ENCODE data around the gene FOXN1.

GRCh38 chr17:28547623-28548416 is 41.7 kb downstream of the FOXN1 start:
- TF ChIP-seq GATA2 (CRISPR knock-in tag; IDR thresholded peaks at IDR 0.05) (no peak), RFX5 (IDR thresholded peaks at IDR 0.05; ENCODE audit: low read length) (no peak), NFIC (IDR thresholded peaks at IDR 0.05; ENCODE audit: borderline replicate concordance) (no peak)
- TF ChIP-seq, protein P1, sequence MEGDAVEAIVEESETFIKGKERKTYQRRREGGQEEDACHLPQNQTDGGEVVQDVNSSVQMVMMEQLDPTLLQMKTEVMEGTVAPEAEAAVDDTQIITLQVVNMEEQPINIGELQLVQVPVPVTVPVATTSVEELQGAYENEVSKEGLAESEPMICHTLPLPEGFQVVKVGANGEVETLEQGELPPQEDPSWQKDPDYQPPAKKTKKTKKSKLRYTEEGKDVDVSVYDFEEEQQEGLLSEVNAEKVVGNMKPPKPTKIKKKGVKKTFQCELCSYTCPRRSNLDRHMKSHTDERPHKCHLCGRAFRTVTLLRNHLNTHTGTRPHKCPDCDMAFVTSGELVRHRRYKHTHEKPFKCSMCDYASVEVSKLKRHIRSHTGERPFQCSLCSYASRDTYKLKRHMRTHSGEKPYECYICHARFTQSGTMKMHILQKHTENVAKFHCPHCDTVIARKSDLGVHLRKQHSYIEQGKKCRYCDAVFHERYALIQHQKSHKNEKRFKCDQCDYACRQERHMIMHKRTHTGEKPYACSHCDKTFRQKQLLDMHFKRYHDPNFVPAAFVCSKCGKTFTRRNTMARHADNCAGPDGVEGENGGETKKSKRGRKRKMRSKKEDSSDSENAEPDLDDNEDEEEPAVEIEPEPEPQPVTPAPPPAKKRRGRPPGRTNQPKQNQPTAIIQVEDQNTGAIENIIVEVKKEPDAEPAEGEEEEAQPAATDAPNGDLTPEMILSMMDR (IDR thresholded peaks at IDR 0.05): peak; percentile 90
